Loucy (cell line): ENCODE data around the gene CREG2.

Experiments used
- H2AFZ ChIP-seq: fragments of 200-600 bp; sonication (generic); 2 replicates; pipeline ENCODE4 v1.6.0; 2016; ENCODE audit warnings: antibody characterized with exemption, mild to moderate bottlenecking, low read length, moderate library complexity
- H3F3A ChIP-seq: fragments of 200-600 bp; 2 replicates; pipeline ENCODE4 v1.6.0; 2016; ENCODE audit warnings: antibody characterized with exemption, low read depth, mild to moderate bottlenecking
- H3K27me3 ChIP-seq: fragments of 200-600 bp; sonication (generic); 2 replicates; pipeline ENCODE4 v1.6.1; 2014; ENCODE audit warnings: low read length, mild to moderate bottlenecking; ENCODE audit not compliant: insufficient read depth, poor library complexity, severe bottlenecking
- H3K36me3 ChIP-seq: fragments of 200-600 bp; sonication (generic); 2 replicates; pipeline ENCODE4 v1.6.1; 2016; ENCODE audit warnings: low read length; ENCODE audit not compliant: insufficient read depth
- H3K4me1 ChIP-seq: fragments of 200-600 bp; sonication (generic); 2 replicates; pipeline ENCODE4 v1.5.1; 2014; ENCODE audit warnings: low read length, mild to moderate bottlenecking; ENCODE audit not compliant: insufficient read depth, poor library complexity, severe bottlenecking
- H3K4me2 ChIP-seq: fragments of 200-600 bp; sonication (generic); 2 replicates; pipeline ENCODE4 v1.6.0; 2014; ENCODE audit warnings: antibody characterized with exemption, low read length, low read depth, mild to moderate bottlenecking; ENCODE audit not compliant: poor library complexity, severe bottlenecking
- H3K4me3 ChIP-seq: fragments of 200-600 bp; sonication (generic); 2 replicates; pipeline ENCODE4 v1.5.1; 2014; ENCODE audit warnings: low read length, mild to moderate bottlenecking, mixed read lengths; ENCODE audit not compliant: poor library complexity, severe bottlenecking
- H3K79me2 ChIP-seq: fragments of 200-600 bp; sonication (generic); 2 replicates; pipeline ENCODE4 v1.6.1; 2014; ENCODE audit warnings: low read length; ENCODE audit not compliant: insufficient read depth
- H3K9ac ChIP-seq: fragments of 200-600 bp; sonication (generic); 2 replicates; pipeline ENCODE4 v1.6.0; 2014; ENCODE audit warnings: mild to moderate bottlenecking, low read depth, low read length, moderate library complexity; ENCODE audit not compliant: poor library complexity, severe bottlenecking
- H3K9me2 ChIP-seq: fragments of 200-600 bp; sonication (generic); replicated peaks from 2 replicates; pipeline ENCODE4 v1.6.1; 2016; ENCODE audit warnings: low read depth, low read length, mixed read lengths
- H3K9me3 ChIP-seq: fragments of 200-600 bp; sonication (generic); 2 replicates; pipeline ENCODE4 v1.6.1; 2014; ENCODE audit warnings: mild to moderate bottlenecking, antibody characterized with exemption, low read length, low read depth; ENCODE audit not compliant: insufficient read depth
- H4K20me1 ChIP-seq: fragments of 200-600 bp; sonication (generic); 2 replicates; pipeline ENCODE4 v1.6.0; 2014; ENCODE audit warnings: antibody characterized with exemption, low read length, mild to moderate bottlenecking; ENCODE audit not compliant: insufficient read depth, poor library complexity, severe bottlenecking
- CTCF ChIP-seq: fragments of 200-600 bp; sonication (generic); conservative IDR thresholded peaks from 2 replicates; pipeline ENCODE4 v1.5.1; 2014; ENCODE audit warnings: mild to moderate bottlenecking, antibody characterized with exemption, low read length
- EZH2phosphoT487 ChIP-seq: fragments of 200-600 bp; IDR thresholded peaks from 2 replicates; pipeline ENCODE4 v1.6.1; 2018; ENCODE audit warnings: antibody characterized with exemption, mild to moderate bottlenecking, moderate library complexity, borderline replicate concordance

Gene CREG2

DNA sequence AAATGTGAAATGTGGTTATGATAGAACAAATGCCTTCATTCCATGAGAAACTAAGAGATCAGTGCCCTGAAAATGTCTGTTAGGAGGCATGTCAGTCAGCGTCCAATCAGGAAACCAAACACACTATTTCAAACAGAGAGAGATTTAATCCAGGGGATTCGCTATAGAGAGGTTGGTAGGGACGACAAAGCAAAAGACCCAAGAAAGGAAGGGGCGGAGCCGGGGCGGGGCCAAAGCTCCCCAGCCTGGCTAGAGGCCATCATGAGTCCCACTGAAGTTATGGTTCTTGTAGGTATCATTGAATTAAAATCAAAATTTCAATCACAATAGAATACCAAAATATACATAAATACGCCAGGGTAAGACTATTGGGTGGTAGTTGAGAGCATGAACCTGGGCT lies 45.9 kb downstream of the CREG2 start:
- peaks cover 9% of the 10 kb centered on the region for H3K4me1 ChIP-seq
- H3K9me3 ChIP-seq = no peaks in the 10 kb centered on the region
- H3K9ac ChIP-seq = no peak overlapping the region
- H4K20me1 ChIP-seq = no peaks in the 10 kb centered on the region
- no peaks in the 10 kb centered on the region for H3K36me3 ChIP-seq
- no peak overlapping the region for H3K4me3 ChIP-seq
- H3K27me3 ChIP-seq = no peaks in the 10 kb centered on the region
- no peaks in the 10 kb centered on the region for H3F3A ChIP-seq
- TF ChIP-seq CTCF = no peak
- H3K9me2 ChIP-seq = no peaks in the 10 kb centered on the region
- peak overlapping the region; percentile 83 for H2AFZ ChIP-seq
- no peaks in the 10 kb centered on the region for H3K79me2 ChIP-seq
- no peak overlapping the region for H3K4me2 ChIP-seq

- Histone ChIP-seq H3F3A (no peaks in the 10 kb centered on the region), H2AFZ (peak overlapping the region; percentile 18), H3K9me2 (no peaks in the 10 kb centered on the region), H3K4me2 (no peak overlapping the region), H3K9me3 (no peaks in the 10 kb centered on the region), H3K79me2 (no peaks in the 10 kb centered on the region), H3K36me3 (no peaks in the 10 kb centered on the region), H3K4me3 (no peak overlapping the region), H4K20me1 (no peaks in the 10 kb centered on the region), H3K27me3 (no peaks in the 10 kb centered on the region), H3K4me1 (peaks cover 9% of the 10 kb centered on the region), H3K9ac (no peak overlapping the region)
- TF ChIP-seq CTCF (no peak), EZH2phosphoT487 (no peak)
Observed at GRCh38 chr2:101340141-101340551, 47.2 kb downstream of the CREG2 start.

- no peak overlapping the region for H3K4me3 ChIP-seq
- H3K79me2 ChIP-seq = no peaks in the 10 kb centered on the region
- H3K9ac ChIP-seq = no peak overlapping the region
- no peaks in the 10 kb centered on the region for H3K36me3 ChIP-seq
- no peaks in the 10 kb centered on the region for H3F3A ChIP-seq
- H3K9me3 ChIP-seq = no peaks in the 10 kb centered on the region
- H3K9me2 ChIP-seq = no peaks in the 10 kb centered on the region
- no peaks in the 10 kb centered on the region for H3K27me3 ChIP-seq
- TF ChIP-seq CTCF (no peak), EZH2phosphoT487 (no peak)
- no peak overlapping the region for H3K4me2 ChIP-seq
- no peak overlapping the region for H2AFZ ChIP-seq
- H4K20me1 ChIP-seq = no peaks in the 10 kb centered on the region
- H3K4me1 ChIP-seq = peaks cover 9% of the 10 kb centered on the region
Observed at GRCh38 chr2:101339266-101339880, 47.9 kb downstream of the CREG2 start.
